IMR-90 (cell line): ENCODE results near the gene PCOLCE2.

Source experiments
- CTCF ChIP-seq: conservative IDR thresholded peaks from 2 replicates; pipeline ENCODE4 v1.5.1; 2012; ENCODE audit warnings: mild to moderate bottlenecking, low read depth, low read length, improper control_type of control experiment
- MXI1 ChIP-seq: IDR thresholded peaks from 2 replicates; pipeline ENCODE4 v1.6.1; 2012; ENCODE audit warnings: low read depth, mild to moderate bottlenecking, low read length, moderate library complexity, borderline replicate concordance
- POLR2A ChIP-seq: IDR thresholded peaks from 2 replicates; pipeline ENCODE4 v1.6.1; 2012; ENCODE audit warnings: mild to moderate bottlenecking, low read depth, low read length
- RAD21 ChIP-seq: IDR thresholded peaks from 2 replicates; pipeline ENCODE4 v1.6.1; 2012; ENCODE audit warnings: low read length, improper control_type of control experiment

- TF ChIP-seq CTCF (no peak), MXI1 (no peak), POLR2A (no peak), RAD21 (no peak)
These were observed 27.7 kb upstream of the PCOLCE2 start for GRCh38 chr3:142916605-142917004.
